Trophoblast cell (in vitro differentiated cells and primary cell): ENCODE data around the gene ENTPD6.
"Not testable (repeated sequence)": the region's sequence is repeated elsewhere in the genome, so short reads cannot be mapped to it uniquely, and the experiment has no call there.

Source experiments
- DNase-seq, 2 donors: peaks; one replicate each; pipeline ENCODE4 v3.0.0-alpha.2; 2016
- H2AFZ ChIP-seq: 2 replicates; pipeline ENCODE4 v1.6.1; 2013; ENCODE audit warnings: low read length, moderate library complexity, mild to moderate bottlenecking; ENCODE audit not compliant: insufficient read depth, poor library complexity
- H2AK5ac ChIP-seq: 2 replicates; pipeline ENCODE4 v1.6.1; 2013; ENCODE audit warnings: mild to moderate bottlenecking, low read length
- H2BK120ac ChIP-seq: 2 replicates; pipeline ENCODE4 v1.6.1; 2013; ENCODE audit warnings: low read length, mild to moderate bottlenecking, moderate library complexity; ENCODE audit not compliant: insufficient read depth, poor library complexity
- H2BK12ac ChIP-seq: 2 replicates; pipeline ENCODE4 v1.6.1; 2013; ENCODE audit warnings: mild to moderate bottlenecking, low read length, moderate library complexity
- H2BK5ac ChIP-seq: 2 replicates; pipeline ENCODE4 v1.6.1; 2013; ENCODE audit warnings: low read length, low read depth, moderate library complexity, mild to moderate bottlenecking; ENCODE audit not compliant: poor library complexity
- H3K14ac ChIP-seq: 2 replicates; pipeline ENCODE4 v1.6.1; 2013; ENCODE audit warnings: mild to moderate bottlenecking, low read length
- H3K18ac ChIP-seq: 2 replicates; pipeline ENCODE4 v1.6.1; 2013; ENCODE audit warnings: mild to moderate bottlenecking, low read length
- H3K23ac ChIP-seq: 2 replicates; pipeline ENCODE4 v1.6.1; 2013; ENCODE audit warnings: low read length
- H3K27ac ChIP-seq: 2 replicates; pipeline ENCODE4 v1.5.1; 2013; ENCODE audit warnings: low read depth, mild to moderate bottlenecking, inconsistent platforms, low read length, moderate library complexity
- H3K27me3 ChIP-seq: 2 replicates; pipeline ENCODE4 v1.6.1; 2013; ENCODE audit warnings: inconsistent platforms, mild to moderate bottlenecking, low read length, moderate library complexity; ENCODE audit not compliant: insufficient read depth
- H3K36me3 ChIP-seq, 2 experiments: 1 replicate in 1 of 2; 2 replicates in 1 of 2; pipeline ENCODE4 v1.6.1; 2013; ENCODE audit warnings: low read length in 2 of 2, mild to moderate bottlenecking in 2 of 2, moderate library complexity in 1 of 2; ENCODE audit not compliant: insufficient read depth in 2 of 2, control insufficient read depth in 1 of 2
- H3K4ac ChIP-seq: 2 replicates; pipeline ENCODE4 v1.6.1; 2013; ENCODE audit warnings: low read depth, mild to moderate bottlenecking, low read length, moderate library complexity
- H3K4me1 ChIP-seq, 2 experiments: 1 replicate in 1 of 2; 2 replicates in 1 of 2; pipeline ENCODE4 v1.6.1; 2013; ENCODE audit warnings: low read length in 2 of 2, mild to moderate bottlenecking in 2 of 2, moderate library complexity in 1 of 2; ENCODE audit not compliant: insufficient read depth in 2 of 2, control insufficient read depth in 1 of 2
- H3K4me2 ChIP-seq: 2 replicates; pipeline ENCODE4 v1.6.1; 2013; ENCODE audit warnings: inconsistent platforms, mild to moderate bottlenecking, low read length, moderate library complexity
- H3K4me3 ChIP-seq: 2 replicates; pipeline ENCODE4 v1.5.1; 2013; ENCODE audit warnings: mild to moderate bottlenecking, low read depth, low read length, inconsistent platforms
- H3K79me1 ChIP-seq: one replicate; pipeline ENCODE4 v1.6.1; 2013; ENCODE audit warnings: low read length
- H3K79me2 ChIP-seq: 2 replicates; pipeline ENCODE4 v1.6.1; 2013; ENCODE audit warnings: low read length, mild to moderate bottlenecking; ENCODE audit not compliant: control insufficient read depth, insufficient read depth, poor library complexity
- H3K9ac ChIP-seq: 2 replicates; pipeline ENCODE4 v1.6.1; 2013; ENCODE audit warnings: mild to moderate bottlenecking, low read length
- H3K9me3 ChIP-seq: 2 replicates; pipeline ENCODE4 v1.6.1; 2013; ENCODE audit warnings: low read depth, mild to moderate bottlenecking, control low read depth, inconsistent platforms, low read length; ENCODE audit not compliant: insufficient read depth
- H4K12ac ChIP-seq: 2 replicates; pipeline ENCODE4 v1.6.1; 2013; ENCODE audit warnings: low read depth, mild to moderate bottlenecking, low read length, moderate library complexity
- H4K8ac ChIP-seq: 2 replicates; pipeline ENCODE4 v1.6.1; 2013; ENCODE audit warnings: low read depth, mild to moderate bottlenecking, low read length, moderate library complexity
- H4K91ac ChIP-seq: one replicate; pipeline ENCODE4 v1.6.1; 2013; ENCODE audit warnings: low read depth, mild to moderate bottlenecking, low read length, moderate library complexity
- WGBS: extraction: QIAGEN DNeasy Blood & Tissue Kit; methylation state at CpG from one replicate; pipeline ENCODE4 v1.1.7; 2013; ENCODE audit warnings: missing lambda C conversion rate; ENCODE audit not compliant: insufficient read length, insufficient coverage; ENCODE audit errors: extremely low coverage; 5-methylcytosine and 5-hydroxymethylcytosine counted together

The ENTPD6 gene

GRCh38 chr20:25259788-25260254 is 64.3 kb downstream of the ENTPD6 start:
- no peak overlapping the region for H2AFZ ChIP-seq
- no peaks in the 10 kb centered on the region for H3K27me3 ChIP-seq
- H2BK120ac ChIP-seq, result no peak overlapping the region
- no peaks in the 10 kb centered on the region for H3K79me2 ChIP-seq
- WGBS, result no CpG with 5 or more reads among the region's 9 CpGs
- H3K4me1 ChIP-seq, result peaks cover 0 to 5% of the 10 kb centered on the region in 2 experiments
- peaks cover 19 to 20% of the 10 kb centered on the region in 2 experiments for H3K36me3 ChIP-seq
- H3K4me2 ChIP-seq, result no peak overlapping the region
- H3K4me3 ChIP-seq, result no peak overlapping the region
- H2AK5ac ChIP-seq, result no peak overlapping the region
- no peaks in the 10 kb centered on the region for H3K79me1 ChIP-seq
- peak overlapping the region; percentile 2 for H3K9ac ChIP-seq
- no peak overlapping the region for H2BK12ac ChIP-seq
- H3K27ac ChIP-seq, result no peak overlapping the region
- no peak overlapping the region for H2BK5ac ChIP-seq
- no peak overlapping the region for H4K8ac ChIP-seq
- H3K9me3 ChIP-seq, result no peaks in the 10 kb centered on the region
- H4K12ac ChIP-seq, result no peak overlapping the region
- no peak overlapping the region for H3K23ac ChIP-seq
- H3K18ac ChIP-seq, result no peak overlapping the region
- H3K4ac ChIP-seq, result no peak overlapping the region
- H4K91ac ChIP-seq, result no peak overlapping the region
- DNase-seq, result no peak
- H3K14ac ChIP-seq, result no peak overlapping the region

GRCh38 chr20:25260770-25261437 is 65.4 kb downstream of the ENTPD6 start:
- H2AFZ ChIP-seq, H4K12ac ChIP-seq, H3K27ac ChIP-seq, H3K14ac ChIP-seq, DNase-seq, H4K8ac ChIP-seq, H2BK5ac ChIP-seq, H3K79me2 ChIP-seq, H3K27me3 ChIP-seq, H2AK5ac ChIP-seq, H3K9me3 ChIP-seq, H3K9ac ChIP-seq, H3K4me3 ChIP-seq, H3K4ac ChIP-seq, H3K4me1 ChIP-seq, H4K91ac ChIP-seq, H3K79me1 ChIP-seq, H3K18ac ChIP-seq, H3K4me2 ChIP-seq, H3K23ac ChIP-seq, H2BK12ac ChIP-seq, H2BK120ac ChIP-seq: not testable (repeated sequence)
- WGBS, result no CpG with 5 or more reads among the region's 16 CpGs
- peaks cover 14 to 15% of the 10 kb centered on the region in 2 experiments for H3K36me3 ChIP-seq

DNA sequence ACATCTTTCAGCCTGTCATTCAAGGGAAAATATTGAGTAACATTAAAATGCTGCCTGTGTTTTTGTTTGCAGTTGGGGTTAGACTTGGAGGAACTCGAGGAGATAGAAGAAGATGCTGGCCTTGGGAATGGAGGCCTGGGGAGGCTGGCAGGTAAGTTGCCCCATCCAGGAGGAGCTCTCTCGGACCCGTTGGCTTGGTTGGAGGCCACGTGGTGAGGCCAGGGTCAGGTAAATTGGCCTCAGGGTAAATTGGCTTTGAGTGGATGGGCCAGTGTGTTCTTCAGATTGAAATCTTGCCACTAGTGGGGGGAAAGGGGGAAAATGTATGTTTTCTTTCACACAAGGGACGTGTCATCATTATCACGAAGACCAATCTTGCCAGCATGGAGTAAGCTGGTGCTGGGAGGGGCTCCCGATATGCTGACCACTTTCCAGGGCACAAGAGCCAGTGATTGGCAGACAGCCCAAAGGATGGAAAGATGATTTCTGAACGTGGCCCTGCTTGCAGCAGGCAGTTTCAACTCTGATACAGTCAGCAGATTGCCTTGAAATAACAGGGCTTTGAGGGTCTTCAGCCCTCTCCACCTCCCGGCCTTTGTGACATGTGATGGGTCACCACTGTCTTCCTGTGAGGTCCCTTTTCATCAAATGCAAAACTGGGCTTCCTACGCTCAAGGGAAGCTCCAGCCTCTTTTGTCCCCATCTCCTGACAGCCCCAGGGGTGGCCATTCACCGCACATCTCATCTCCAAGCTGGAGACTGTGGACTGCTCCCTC is 73.7 kb downstream of the ENTPD6 start:
- H2BK12ac ChIP-seq, result no peak overlapping the region
- no peak overlapping the region for H3K27ac ChIP-seq
- H3K14ac ChIP-seq, result no peak overlapping the region
- H3K36me3 ChIP-seq, result peaks cover 38 to 39% of the 10 kb centered on the region in 2 experiments
- H3K9me3 ChIP-seq, result no peaks in the 10 kb centered on the region
- no peak for DNase-seq
- no peak overlapping the region for H2BK5ac ChIP-seq
- H3K79me1 ChIP-seq, result no peaks in the 10 kb centered on the region
- H3K18ac ChIP-seq, result no peak overlapping the region
- H3K9ac ChIP-seq, result no peak overlapping the region
- H3K4me1 ChIP-seq, result no peaks in the 10 kb centered on the region
- no CpG with 5 or more reads among the region's 11 CpGs for WGBS
- H3K23ac ChIP-seq, result no peak overlapping the region
- H3K79me2 ChIP-seq, result no peaks in the 10 kb centered on the region
- no peak overlapping the region for H2AK5ac ChIP-seq
- no peak overlapping the region for H4K12ac ChIP-seq
- no peak overlapping the region for H4K91ac ChIP-seq
- no peak overlapping the region for H2AFZ ChIP-seq
- no peaks in the 10 kb centered on the region for H3K27me3 ChIP-seq
- H3K4ac ChIP-seq, result no peak overlapping the region
- no peak overlapping the region for H3K4me2 ChIP-seq
- H2BK120ac ChIP-seq, result no peak overlapping the region
- H3K4me3 ChIP-seq, result no peak overlapping the region
- H4K8ac ChIP-seq, result no peak overlapping the region

- no peak overlapping the region for H3K9ac ChIP-seq
- no peak overlapping the region for H2AFZ ChIP-seq
- H3K4ac ChIP-seq, result no peak overlapping the region
- H2BK12ac ChIP-seq, result no peak overlapping the region
- no peaks in the 10 kb centered on the region for H3K9me3 ChIP-seq
- no peak overlapping the region for H3K4me2 ChIP-seq
- H3K14ac ChIP-seq, result no peak overlapping the region
- peaks cover 44% of the 10 kb centered on the region in 2 experiments for H3K36me3 ChIP-seq
- no peak overlapping the region for H3K23ac ChIP-seq
- no peak overlapping the region for H2BK5ac ChIP-seq
- no peaks in the 10 kb centered on the region for H3K79me2 ChIP-seq
- no peak overlapping the region for H3K18ac ChIP-seq
- H2AK5ac ChIP-seq, result no peak overlapping the region
- no peak overlapping the region for H4K8ac ChIP-seq
- no peak overlapping the region for H3K27ac ChIP-seq
- H3K4me1 ChIP-seq, result no peaks in the 10 kb centered on the region
- no peak for DNase-seq
- H3K27me3 ChIP-seq, result no peaks in the 10 kb centered on the region
- WGBS, result no CpG with 5 or more reads among the region's 6 CpGs
- no peak overlapping the region for H3K4me3 ChIP-seq
- H4K12ac ChIP-seq, result no peak overlapping the region
- no peak overlapping the region for H2BK120ac ChIP-seq
- H3K79me1 ChIP-seq, result no peaks in the 10 kb centered on the region
- no peak overlapping the region for H4K91ac ChIP-seq
Measured at GRCh38 chr20:25269833-25270170, 74.3 kb downstream of the ENTPD6 start.
